ENCODE measurements around the gene AUNIP. TPM values are rescaled to one million over a fixed set of nuclear protein-coding genes. Genes with fewer than 3 reads are reported as not detected.

Gene AUNIP
- total RNA-seq, 1 experiment from 2014 or later, result 12.1 TPM

DNA sequence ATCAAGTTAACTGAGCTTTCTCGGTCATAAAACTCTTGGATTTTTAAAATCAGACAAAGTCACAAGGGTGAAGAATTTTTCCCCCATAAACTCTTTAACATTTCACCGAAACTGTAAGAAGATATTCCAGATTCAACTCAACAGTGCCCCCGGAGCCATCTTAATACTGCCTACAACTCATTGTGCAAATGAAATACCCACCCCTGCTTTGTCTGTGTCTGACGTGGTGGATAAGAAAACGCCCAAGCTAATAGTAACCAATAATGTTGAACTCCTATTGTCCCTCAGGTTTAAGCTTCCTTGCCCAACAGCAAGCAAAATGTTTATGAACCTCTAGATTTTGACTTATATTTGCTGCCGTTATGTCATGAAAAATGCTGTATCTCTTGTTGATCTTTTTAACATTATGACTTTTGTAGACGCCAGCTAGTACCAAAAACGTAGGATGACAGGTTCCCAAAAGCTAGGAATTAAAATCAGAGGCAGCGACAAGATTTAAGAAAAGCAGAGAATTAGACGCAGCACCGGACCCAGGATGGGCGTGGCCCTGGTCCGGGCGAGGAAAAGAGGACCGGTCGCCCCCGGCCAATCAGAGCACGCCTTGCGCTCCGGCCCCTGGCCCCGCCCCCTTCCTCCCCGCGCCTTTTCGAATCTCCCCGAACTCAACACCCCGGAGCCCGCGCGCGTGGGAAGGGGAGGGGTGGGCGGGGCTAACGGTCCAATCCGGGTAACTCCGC, 45.9 kb upstream of the AUNIP start (continued):
- TF ChIP-seq JUND (IDR thresholded peaks at IDR 0.05) (no peak), EZH2phosphoT487 (IDR thresholded peaks at IDR 0.05; ENCODE audit: borderline replicate concordance) (no peak), SP1 (IDR thresholded peaks at IDR 0.05; ENCODE audit: low read depth) (peak; percentile 45; the same call in 1 of the 2 replicates)

DNA sequence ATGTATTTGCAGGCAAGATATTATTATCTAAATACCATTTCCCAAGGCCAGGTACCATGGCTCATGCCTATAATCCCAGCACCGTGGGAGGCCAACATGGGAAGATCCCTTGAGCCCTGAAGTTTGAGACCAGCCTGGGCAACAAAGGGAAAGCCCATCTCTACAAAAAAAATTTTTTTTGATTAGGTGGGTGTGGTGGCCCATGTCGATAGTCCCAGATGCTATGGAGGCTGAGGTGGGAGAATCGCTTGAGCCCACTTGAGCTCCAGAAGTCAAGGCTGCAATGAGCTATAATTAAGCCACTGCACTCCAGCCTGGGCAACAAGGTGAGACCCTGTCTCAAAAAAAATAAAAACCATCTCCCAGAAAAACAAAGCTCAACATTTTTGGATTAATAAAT, 44.7 kb upstream of the AUNIP start:
- peaks cover 41 to 52% of the 10 kb centered on the region in 2 experiments for H3K36me3 ChIP-seq (ENCODE audit: control insufficient read depth in 1 of 2, insufficient read depth in 2 of 2, low read length in 2 of 2)
- ATAC-seq, result no peak
- ChIA-PET RAD21 (ENCODE audit: low non-redundant PET in 1 of 2, low total read pairs in 2 of 2, uncharacterized antibody in 2 of 2, unreplicated experiment in 2 of 2) (no interaction called here), POLR2A (no interaction called here), CTCF (interaction anchor here (0.6 to 4.2 kb wide), 3 partner anchors 8 to 593 kb away, joined by 4 to 22 read pairs (median 12); no protein-coding TSS in a partner anchor)
- BruUV-seq (replicated peaks), result no TSS peak
- H3K27ac ChIP-seq (ENCODE audit: low read depth, low read length), result no peak overlapping the region
- H4K20me1 ChIP-seq (ENCODE audit: insufficient read depth), result peaks cover 10% of the 10 kb centered on the region
- DNase-seq (ENCODE audit: low read depth, low spot score), result no peak
- no peaks in the 10 kb centered on the region for H3K9me3 ChIP-seq (ENCODE audit: control insufficient read depth in 1 of 2, insufficient read depth in 1 of 2, low read depth in 1 of 2, low read length in 2 of 2)
- peaks cover 5 to 23% of the 10 kb centered on the region in 2 experiments for H3K4me1 ChIP-seq (ENCODE audit: control insufficient read depth in 1 of 2, insufficient read depth in 2 of 2, low read length in 2 of 2)
- H3K79me2 ChIP-seq (ENCODE audit: insufficient read depth, low read length), result peaks cover 59% of the 10 kb centered on the region
- intact Hi-C loops (cut with micrococcal nuclease), result no loop called here
- no peak for TF ChIP-seq POLR2A (IDR thresholded peaks at IDR 0.05; ENCODE audit: borderline replicate concordance, extremely low read depth, insufficient read depth, insufficient read length)
- no peak for TF ChIP-seq EGR1 (IDR thresholded peaks at IDR 0.05; ENCODE audit: low read depth)
- no peak for TF ChIP-seq SP1 (IDR thresholded peaks at IDR 0.05; ENCODE audit: low read depth)
- H3K9me2 ChIP-seq (ENCODE audit: insufficient read depth), result no peaks in the 10 kb centered on the region
- H2AFZ ChIP-seq (ENCODE audit: low read depth, low read length, poor library complexity, severe bottlenecking), result no peak overlapping the region
- peak overlapping the region; percentile 93; the same call in 1 of the 2 replicates for H3K4me2 ChIP-seq (ENCODE audit: low read length)
- H3K4me3 ChIP-seq (replicated peaks in 1 of 2; ENCODE audit: low read depth in 1 of 2, low read length in 2 of 2), result no peak overlapping the region
- H3K27me3 ChIP-seq (ENCODE audit: insufficient read depth, low read length), result no peaks in the 10 kb centered on the region
- H3K9ac ChIP-seq (ENCODE audit: low read length), result 0 out of 2 replicates have a peak overlapping the region, but pooled peaks have one; percentile 85

DNA sequence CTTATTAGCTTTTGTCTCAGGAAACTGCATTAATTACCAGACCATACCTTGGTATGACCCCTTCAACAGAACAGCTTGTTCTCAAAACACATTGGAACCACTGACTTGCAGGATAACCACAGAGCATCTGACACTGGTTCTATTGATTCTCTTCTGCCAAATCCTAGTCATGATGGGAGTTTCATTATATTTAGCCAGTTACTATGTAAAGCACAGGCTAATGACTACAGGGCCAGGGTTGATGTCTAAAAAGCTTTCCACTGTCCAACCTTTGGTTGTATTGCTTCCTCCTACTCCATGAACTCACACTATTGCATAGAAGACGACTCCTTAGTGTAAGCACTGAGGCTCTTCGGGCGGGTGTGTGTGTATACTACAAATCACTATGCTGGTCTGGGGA, 43.2 kb upstream of the AUNIP start:
- ChIA-PET CTCF (interaction anchor here (4.2 kb wide), 1 partner anchor 10 kb away, joined by 12 read pairs; no protein-coding TSS in a partner anchor), POLR2A (interaction anchor here (1.6 kb wide), 1 partner anchor 10 kb away, joined by 3 read pairs; no protein-coding TSS in a partner anchor), RAD21 (ENCODE audit: low non-redundant PET in 1 of 2, low total read pairs in 2 of 2, uncharacterized antibody in 2 of 2, unreplicated experiment in 2 of 2) (no interaction called here)
- Histone ChIP-seq H3K27ac (ENCODE audit: low read depth, low read length) (no peak overlapping the region), H3K9me2 (ENCODE audit: insufficient read depth) (no peaks in the 10 kb centered on the region), H2AFZ (ENCODE audit: low read depth, low read length, poor library complexity, severe bottlenecking) (no peak overlapping the region), H3K9ac (ENCODE audit: low read length) (no peak overlapping the region), H3K36me3 (ENCODE audit: control insufficient read depth in 1 of 2, insufficient read depth in 2 of 2, low read length in 2 of 2) (peaks cover 45 to 60% of the 10 kb centered on the region in 2 experiments), H3K4me2 (ENCODE audit: low read length) (no peak overlapping the region), H3K9me3 (ENCODE audit: control insufficient read depth in 1 of 2, insufficient read depth in 1 of 2, low read depth in 1 of 2, low read length in 2 of 2) (no peaks in the 10 kb centered on the region), H3K79me2 (ENCODE audit: insufficient read depth, low read length) (peaks cover 59% of the 10 kb centered on the region), H3K27me3 (ENCODE audit: insufficient read depth, low read length) (no peaks in the 10 kb centered on the region), H3K4me3 (replicated peaks in 1 of 2; ENCODE audit: low read depth in 1 of 2, low read length in 2 of 2) (no peak overlapping the region), H3K4me1 (ENCODE audit: control insufficient read depth in 1 of 2, insufficient read depth in 2 of 2, low read length in 2 of 2) (peaks cover 5 to 23% of the 10 kb centered on the region in 2 experiments), H4K20me1 (ENCODE audit: insufficient read depth) (peaks cover 10% of the 10 kb centered on the region)
- intact Hi-C loops (cut with micrococcal nuclease), result no loop called here
- BruUV-seq (replicated peaks), result no TSS peak
- ATAC-seq (no peak), DNase-seq (ENCODE audit: low read depth, low spot score) (no peak)
- TF ChIP-seq SIN3A (IDR thresholded peaks at IDR 0.05; ENCODE audit: low read depth) (no peak), POLR2AphosphoS5 (IDR thresholded peaks at IDR 0.05; ENCODE audit: low read depth, low read length) (no peak), EZH2 (IDR thresholded peaks at IDR 0.05) (no peak), SRF (IDR thresholded peaks at IDR 0.05; ENCODE audit: low read depth) (no peak), ELF1 (IDR thresholded peaks at IDR 0.05; ENCODE audit: borderline replicate concordance, low read depth) (no peak), FOSL1 (IDR thresholded peaks at IDR 0.05; ENCODE audit: low read depth) (no peak), YY1 (IDR thresholded peaks at IDR 0.05; ENCODE audit: extremely low read depth, insufficient replicate concordance, low read depth, low read length) (no peak), JUND (IDR thresholded peaks at IDR 0.05) (no peak), CBX3 (IDR thresholded peaks at IDR 0.05; ENCODE audit: low read depth) (no peak), TCF7L2 (IDR thresholded peaks at IDR 0.05; ENCODE audit: borderline replicate concordance, extremely low read depth, insufficient read depth, insufficient read length) (no peak), ZFX (IDR thresholded peaks at IDR 0.05) (no peak), ZNF274 (IDR thresholded peaks at IDR 0.05; ENCODE audit: low read depth, low read length) (no peak), POLR2A (IDR thresholded peaks at IDR 0.05; ENCODE audit: borderline replicate concordance, extremely low read depth, insufficient read depth, insufficient read length) (no peak), RAD21 (IDR thresholded peaks at IDR 0.05; ENCODE audit: low read depth) (no peak), CEBPB (IDR thresholded peaks at IDR 0.05; ENCODE audit: low read depth) (no peak), EGR1 (IDR thresholded peaks at IDR 0.05; ENCODE audit: low read depth) (no peak)
- TF ChIP-seq, protein P1, sequence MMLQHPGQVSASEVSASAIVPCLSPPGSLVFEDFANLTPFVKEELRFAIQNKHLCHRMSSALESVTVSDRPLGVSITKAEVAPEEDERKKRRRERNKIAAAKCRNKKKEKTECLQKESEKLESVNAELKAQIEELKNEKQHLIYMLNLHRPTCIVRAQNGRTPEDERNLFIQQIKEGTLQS (IDR thresholded peaks at IDR 0.05), result no peak

Data from HCT116 (cell line).